ENCODE results near the gene OGDH.

DNA sequence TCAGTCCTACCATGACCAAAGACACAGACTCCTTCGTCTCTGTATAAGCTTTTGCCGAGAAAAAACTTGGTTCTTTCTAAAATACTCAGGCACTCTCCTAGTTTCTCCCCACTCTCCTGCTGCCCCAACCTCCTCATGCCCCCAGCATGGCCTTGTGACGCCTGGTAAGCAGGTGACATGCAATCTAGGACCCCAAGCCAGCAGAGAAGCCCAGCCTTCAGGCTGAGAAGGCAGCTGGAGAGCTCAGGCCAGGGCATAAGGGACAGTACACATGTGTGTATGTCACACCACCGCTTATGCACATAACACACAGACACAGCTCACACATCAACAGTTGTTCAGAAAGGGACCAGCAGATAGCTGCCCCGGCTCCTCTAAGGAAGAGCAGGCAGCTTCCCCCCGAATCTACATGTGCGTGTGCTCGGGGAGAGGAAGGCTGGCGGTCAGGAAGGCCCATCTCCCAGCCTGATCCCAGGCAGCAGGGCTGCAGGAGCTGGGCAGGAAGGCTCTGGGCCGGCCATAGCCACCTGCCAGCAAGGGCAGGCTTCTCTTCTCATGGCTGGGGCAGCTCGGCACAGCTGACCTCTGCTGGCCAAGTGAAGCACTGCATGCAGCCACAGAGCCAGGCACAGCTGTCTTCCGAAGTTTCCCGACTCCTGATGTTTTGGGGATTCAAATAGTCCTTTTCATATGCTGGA, 41.2 kb upstream of the OGDH start:
- TF ChIP-seq, protein P1, sequence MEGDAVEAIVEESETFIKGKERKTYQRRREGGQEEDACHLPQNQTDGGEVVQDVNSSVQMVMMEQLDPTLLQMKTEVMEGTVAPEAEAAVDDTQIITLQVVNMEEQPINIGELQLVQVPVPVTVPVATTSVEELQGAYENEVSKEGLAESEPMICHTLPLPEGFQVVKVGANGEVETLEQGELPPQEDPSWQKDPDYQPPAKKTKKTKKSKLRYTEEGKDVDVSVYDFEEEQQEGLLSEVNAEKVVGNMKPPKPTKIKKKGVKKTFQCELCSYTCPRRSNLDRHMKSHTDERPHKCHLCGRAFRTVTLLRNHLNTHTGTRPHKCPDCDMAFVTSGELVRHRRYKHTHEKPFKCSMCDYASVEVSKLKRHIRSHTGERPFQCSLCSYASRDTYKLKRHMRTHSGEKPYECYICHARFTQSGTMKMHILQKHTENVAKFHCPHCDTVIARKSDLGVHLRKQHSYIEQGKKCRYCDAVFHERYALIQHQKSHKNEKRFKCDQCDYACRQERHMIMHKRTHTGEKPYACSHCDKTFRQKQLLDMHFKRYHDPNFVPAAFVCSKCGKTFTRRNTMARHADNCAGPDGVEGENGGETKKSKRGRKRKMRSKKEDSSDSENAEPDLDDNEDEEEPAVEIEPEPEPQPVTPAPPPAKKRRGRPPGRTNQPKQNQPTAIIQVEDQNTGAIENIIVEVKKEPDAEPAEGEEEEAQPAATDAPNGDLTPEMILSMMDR (IDR thresholded peaks at IDR 0.05) = peak; percentile 72 to 97 (median 94)
- peak in 1 of 4 donors; percentile 16 for TF ChIP-seq POLR2AphosphoS5 (IDR thresholded peaks at IDR 0.05)
